ENCODE results near the gene MAP2K5.

GRCh38 chr15:67495585-67495984, 46.9 kb upstream of the MAP2K5 start:
- no peak for TF ChIP-seq CTCF (IDR thresholded peaks at IDR 0.05)
- TF ChIP-seq POLR2A (IDR thresholded peaks at IDR 0.05): no peak
